NK-92 (cell line): ENCODE data around the gene GCK.
"Not testable (repeated sequence)": the region's sequence is repeated elsewhere in the genome, so short reads cannot be mapped to it uniquely, and the experiment has no call there.

Experiments
- DNase-seq: peaks from one replicate; lab custom pipeline; 2025; ENCODE audit not compliant: unreplicated experiment; lab: John Stamatoyannopoulos, UW

The GCK gene

GRCh38 chr7:44210107-44210506 is 20.9 kb upstream of the GCK start:
- no peak for DNase-seq

- DNase-seq: no peak
Observed at GRCh38 chr7:44208085-44208484, 18.8 kb upstream of the GCK start.

GRCh38 chr7:44206008-44206407 is 16.8 kb upstream of the GCK start:
- DNase-seq: no peak

GRCh38 chr7:44201813-44202212 is 12.6 kb upstream of the GCK start:
- DNase-seq: no peak

- peak; percentile 62 for DNase-seq
Observed at GRCh38 chr7:44200699-44201461, 11.6 kb upstream of the GCK start, which contains the start of gene YKT6. Gene YKT6, plus strand, starts transcription at chr7:44200978. Its CDS starts 158 bp downstream, at chr7:44201136.

GRCh38 chr7:44200163-44200562 is 10.9 kb upstream of the GCK start:
- not testable (repeated sequence) for DNase-seq

GRCh38 chr7:44197474-44197873 is 8.2 kb upstream of the GCK start:
- DNase-seq: no peak

GRCh38 chr7:44196450-44196872 is 7.2 kb upstream of the GCK start:
- no peak for DNase-seq

- DNase-seq: no peak
Observed at GRCh38 chr7:44195889-44196288, 6.7 kb upstream of the GCK start.

GRCh38 chr7:44194562-44195145 is 5.4 kb upstream of the GCK start:
- no peak for DNase-seq

GRCh38 chr7:44194069-44194468 is 4.8 kb upstream of the GCK start:
- no peak for DNase-seq

- DNase-seq: no peak
Observed at GRCh38 chr7:44193011-44193802, 4.0 kb upstream of the GCK start.

GRCh38 chr7:44191171-44191570 is 1.9 kb upstream of the GCK start:
- DNase-seq: no peak

- no peak for DNase-seq
Observed at GRCh38 chr7:44189993-44190872, 994 bp upstream of the GCK start.

- no peak for DNase-seq
Observed at GRCh38 chr7:44188480-44189225, 586 bp downstream of the GCK start.

- DNase-seq: no peak
Observed at GRCh38 chr7:44187636-44188416, 1.4 kb downstream of the GCK start.

GRCh38 chr7:44186736-44187135 is 2.5 kb downstream of the GCK start:
- DNase-seq: no peak

- no peak for DNase-seq
Observed at GRCh38 chr7:44185729-44186128, 3.5 kb downstream of the GCK start.

GRCh38 chr7:44184873-44185446 is 4.3 kb downstream of the GCK start:
- DNase-seq: no peak
